Iris pigment epithelial cell (primary cell): ENCODE measurements around the gene PLA2R1.

Experiments used
- DNase-seq: peaks from one replicate; pipeline ENCODE4 v3.0.0-alpha.2; 2011; ENCODE audit warnings: low read depth

Gene PLA2R1

DNA sequence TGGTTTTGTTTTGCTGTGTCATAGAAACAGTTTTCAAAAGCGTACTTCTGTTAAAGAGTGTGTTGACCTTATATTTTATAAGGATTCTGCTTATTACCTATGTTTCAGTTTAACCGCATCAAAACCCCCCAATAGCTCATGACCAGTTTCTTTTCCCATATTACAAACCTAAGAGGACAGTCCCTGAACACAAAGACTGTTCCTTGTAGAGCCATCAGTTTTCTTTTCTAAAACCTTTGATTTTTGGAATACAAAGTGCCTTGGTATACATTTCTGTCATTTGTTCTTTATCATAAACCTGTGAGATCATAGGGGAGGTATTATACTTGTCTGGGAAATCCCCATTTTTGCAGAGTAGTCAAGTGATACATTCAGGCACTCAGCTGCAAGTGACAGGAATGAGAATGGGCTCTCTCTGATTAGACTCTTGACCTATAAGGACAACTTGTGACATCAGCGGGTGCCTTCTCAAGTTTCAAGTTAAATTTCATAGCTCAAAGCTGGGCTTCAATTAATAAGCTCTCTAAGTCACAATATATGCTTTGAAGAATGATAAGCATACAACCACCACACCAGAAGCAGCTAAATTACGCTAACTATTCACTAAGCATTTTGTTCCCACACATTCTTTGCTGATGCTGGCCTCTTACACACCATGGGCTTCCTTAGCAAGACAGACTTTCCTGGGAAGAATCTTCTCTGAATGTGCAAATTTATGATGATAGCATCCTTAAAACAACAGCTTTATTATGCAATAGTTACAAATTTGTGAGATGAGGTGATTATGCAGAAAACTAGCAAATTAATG is 167.0 kb downstream of the PLA2R1 start:
- peak; percentile 22 for DNase-seq

DNA sequence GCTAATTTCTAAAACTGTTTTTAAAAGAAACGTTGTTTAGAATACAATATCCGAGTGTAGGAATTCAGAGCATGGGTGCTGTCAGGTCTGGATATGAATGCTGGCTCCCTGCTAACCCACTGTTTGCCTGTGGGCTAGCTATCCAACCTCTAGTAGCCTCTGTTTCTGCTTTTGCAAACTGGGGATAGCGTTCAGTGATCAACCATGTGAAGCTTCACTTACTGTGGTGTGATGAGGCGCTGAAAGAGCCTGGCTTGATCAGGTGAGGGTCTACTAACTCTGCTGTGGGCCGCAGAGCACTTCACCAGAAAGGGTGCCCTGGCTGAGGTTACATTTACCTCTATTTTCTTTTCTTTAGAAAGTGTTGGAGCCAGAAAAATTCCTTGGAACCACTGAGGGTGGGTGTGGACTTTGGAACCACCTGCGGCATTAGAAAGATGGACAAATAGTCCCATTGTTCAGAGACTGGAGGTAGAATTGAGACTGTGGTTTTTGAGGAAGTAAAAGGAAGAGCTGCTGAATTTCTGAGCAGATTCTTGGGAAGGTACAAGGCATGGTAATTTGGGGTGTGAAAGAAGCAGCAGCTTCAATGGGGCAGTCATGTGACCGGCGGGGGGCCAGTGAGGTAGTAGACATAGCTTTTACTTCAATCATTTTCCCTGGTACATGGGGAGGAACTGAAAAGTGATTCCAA is 168.1 kb downstream of the PLA2R1 start:
- no peak for DNase-seq

DNA sequence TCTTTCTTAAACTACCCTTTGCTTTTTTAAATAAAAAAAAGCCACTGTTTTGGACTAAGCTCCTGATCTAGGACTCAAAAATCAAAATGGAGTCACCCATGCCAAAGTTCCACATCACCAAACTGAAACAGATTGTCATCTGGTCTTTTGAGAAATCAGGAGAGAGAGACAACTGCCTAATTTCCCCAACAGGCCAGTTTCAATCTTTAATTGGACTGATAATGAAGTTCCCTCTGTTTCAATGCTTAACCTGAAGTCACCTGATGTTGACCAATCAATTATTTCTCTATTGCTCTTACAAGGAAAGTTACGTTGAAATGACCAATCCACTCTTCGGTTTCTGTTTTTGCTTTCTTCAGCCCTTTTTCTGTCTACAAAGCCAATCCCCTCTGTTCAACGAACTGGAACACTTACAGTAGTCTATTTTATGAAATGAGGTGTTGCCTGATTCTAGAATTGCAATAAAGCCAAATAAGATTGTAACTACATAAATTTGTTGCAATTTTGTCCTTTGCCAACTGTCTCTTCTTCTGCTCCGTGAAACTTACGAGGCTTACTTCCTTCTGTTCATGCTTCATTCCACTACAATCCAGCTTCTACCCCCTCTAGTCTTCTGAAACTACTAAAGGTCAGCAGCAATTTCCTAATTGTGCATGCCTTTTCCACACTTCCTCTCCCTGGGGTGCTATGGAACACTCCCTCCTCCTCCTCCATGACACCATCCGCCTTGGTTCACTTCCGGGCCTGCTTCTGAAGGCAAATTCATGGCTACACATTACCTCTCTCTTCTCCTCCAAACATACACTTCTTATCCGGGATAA is 169.2 kb downstream of the PLA2R1 start:
- DNase-seq = no peak

DNA sequence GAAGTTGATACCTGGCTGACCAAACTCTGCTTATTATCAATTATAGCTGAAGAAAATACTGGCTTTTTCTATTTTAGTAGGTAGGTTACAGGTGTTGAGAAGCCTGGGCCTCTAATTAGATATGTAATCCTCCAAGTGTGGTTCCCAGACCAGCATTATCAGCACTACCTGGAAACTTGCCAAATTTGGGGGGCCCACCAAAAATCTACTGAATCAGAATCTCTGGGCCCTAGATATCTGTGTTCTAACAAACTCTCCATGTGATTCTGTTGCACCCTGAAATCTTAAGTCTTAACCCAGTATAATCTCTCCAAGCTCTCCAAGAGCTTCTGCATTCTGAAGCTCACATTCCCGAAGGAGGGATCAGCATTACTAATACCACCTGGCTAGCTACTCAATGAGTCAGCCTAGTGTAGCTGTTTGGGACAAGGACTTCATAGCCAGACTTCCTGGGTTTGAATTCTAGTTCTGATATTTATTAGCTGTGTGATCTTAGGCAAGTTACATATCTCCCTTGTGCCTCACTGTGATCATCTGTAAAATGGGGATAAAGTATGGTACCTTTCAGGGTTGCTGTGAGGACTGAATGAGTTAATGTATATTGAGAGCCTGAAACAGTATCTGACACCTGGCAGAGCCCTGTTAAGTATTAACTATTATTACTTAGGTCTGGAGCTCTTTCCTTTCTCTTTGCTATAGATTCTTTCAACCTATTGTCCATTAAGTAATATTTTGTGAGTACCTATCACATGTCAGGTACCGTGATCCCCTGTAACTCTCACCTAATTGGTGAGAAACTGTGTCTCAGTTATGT is 170.3 kb downstream of the PLA2R1 start:
- DNase-seq = peak; percentile 83

DNA sequence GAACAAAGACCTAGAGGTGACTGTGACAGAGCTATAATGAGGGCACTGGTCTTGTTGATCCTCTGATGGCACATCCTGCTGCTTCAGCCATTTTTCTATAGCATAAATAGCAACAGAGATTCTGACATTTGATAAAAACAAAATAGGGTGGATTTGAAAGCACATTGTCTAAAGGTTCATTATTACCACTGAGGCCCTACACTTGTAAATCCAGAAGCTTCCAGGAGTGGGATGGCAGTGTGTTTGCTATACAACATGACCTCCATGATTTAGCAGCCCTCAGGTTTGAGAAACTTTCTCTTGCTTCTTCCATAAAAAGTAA is 171.2 kb downstream of the PLA2R1 start:
- DNase-seq = no peak

DNA sequence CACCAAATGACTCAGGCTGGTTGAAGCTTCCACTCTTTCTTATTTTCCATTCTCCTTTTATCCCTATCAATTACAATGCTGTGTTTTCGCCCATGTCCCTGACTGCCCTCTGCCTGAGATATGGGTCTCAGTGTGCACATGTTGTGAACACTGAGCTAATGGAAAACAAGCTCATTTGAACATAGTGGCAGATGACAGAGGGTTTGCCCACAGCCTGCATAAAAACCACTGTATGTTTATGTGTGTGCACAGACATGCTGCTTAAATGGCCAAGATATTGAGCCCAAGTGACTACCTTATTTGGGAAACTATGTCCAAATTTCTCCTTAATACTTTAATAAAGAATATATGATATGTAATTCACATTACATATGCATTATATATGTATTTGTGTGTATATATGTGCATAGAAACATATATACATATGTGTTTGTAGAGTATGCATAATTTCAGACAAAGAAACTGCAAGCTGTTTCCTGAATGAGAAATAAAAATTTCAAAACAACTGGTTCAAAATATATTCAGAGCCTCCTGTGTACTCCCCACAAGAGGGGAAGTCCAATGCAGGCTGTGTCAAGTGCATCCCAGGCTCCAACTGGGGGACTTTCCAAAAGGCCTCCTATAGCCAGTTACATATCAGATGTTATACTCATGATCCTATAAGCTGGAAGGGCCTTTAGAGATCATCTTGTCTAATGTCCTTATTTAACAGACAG is 171.7 kb downstream of the PLA2R1 start:
- no peak for DNase-seq

DNA sequence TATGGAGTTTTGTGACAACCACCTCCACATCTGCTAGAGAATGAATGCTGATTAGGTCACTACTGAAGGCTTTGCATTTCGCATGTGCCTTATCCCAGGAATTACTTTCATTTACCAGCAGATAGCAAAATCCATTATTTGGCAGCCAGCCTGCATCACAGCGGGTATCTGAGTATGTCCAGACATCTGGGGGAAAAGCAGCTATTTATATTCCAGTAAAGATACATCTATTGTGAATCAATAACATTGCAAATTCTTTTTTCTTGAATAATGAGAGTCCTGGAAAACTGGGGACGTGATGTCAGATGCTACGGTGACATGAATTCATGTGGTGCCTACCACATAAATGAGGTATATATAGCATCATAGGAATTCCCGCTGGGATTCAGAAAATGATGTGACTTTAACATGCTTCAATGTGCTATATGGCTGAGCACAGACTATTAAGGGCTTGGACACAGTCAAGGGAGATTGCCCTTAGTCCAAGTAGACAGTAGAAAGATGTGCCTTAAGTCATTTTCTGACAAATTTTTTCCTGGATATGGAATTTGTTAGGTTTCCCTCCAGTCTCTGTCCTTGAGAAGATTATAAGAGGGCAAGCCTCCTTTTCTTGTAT is 180.2 kb downstream of the PLA2R1 start:
- DNase-seq = peak; percentile 12
